ENCODE results near the gene TTC9B. TPM values are rescaled to one million over a fixed set of nuclear protein-coding genes. Genes with fewer than 3 reads are reported as not detected.
A peak's percentile ranks its signal among the peaks of the same experiment; 100 is the strongest.
"Not testable (repeated sequence)": the region's sequence is repeated elsewhere in the genome, so short reads cannot be mapped to it uniquely, and the experiment has no call there.

The TTC9B gene
- polyA plus RNA-seq, 3 donors from 2014 or later = not detected

DNA sequence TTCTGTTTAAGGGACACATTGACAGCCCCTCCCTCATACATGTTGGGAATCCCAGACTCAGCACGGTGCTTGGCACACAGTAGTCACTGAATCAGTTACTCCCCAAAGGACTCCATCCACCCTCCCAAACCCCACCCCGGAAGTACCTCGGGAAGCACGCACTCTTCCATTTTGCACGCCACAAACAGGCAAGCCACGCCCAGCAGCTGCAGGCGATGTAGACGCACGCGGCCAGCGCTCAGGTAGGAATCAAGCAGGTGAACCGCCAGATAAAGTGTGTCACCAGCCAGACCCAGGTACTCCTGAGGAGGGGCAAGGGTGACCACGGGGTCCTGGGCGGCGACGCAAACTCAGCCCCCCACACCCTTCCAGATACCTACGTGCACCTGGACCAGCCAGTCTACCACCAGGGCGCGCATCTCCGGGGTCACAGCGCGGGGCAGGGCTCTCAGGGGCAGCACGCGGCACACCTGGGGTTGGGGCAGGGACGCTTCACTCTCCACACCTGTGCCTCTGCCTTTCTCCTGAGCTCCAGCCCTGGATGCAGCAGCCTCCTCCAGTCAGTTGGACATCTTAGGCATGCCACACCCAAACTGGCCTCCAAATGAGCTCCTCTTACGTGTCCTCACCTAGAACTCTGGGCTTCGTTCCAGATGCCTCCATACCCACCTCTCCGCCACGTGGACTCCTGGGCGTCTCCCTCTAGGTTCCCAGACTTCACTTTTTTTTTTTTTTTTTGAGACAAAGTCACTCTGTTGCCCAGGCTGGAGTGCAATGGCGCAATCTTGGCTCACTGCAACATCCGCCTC lies 6.4 kb upstream of the TTC9B start:
- H3K27me3 Mint-ChIP-seq (ENCODE audit: low read depth in 3 of 3) = peaks cover 14 to 38% (median 25%) of the 10 kb centered on the region in 3 donors
- peaks cover 0 to 2% (median 0%) of the 10 kb centered on the region in 6 donors for H3K9me3 Mint-ChIP-seq
- peak overlapping the region in 1 of 5 donors; percentile 13 for H3K4me3 Mint-ChIP-seq

DNA sequence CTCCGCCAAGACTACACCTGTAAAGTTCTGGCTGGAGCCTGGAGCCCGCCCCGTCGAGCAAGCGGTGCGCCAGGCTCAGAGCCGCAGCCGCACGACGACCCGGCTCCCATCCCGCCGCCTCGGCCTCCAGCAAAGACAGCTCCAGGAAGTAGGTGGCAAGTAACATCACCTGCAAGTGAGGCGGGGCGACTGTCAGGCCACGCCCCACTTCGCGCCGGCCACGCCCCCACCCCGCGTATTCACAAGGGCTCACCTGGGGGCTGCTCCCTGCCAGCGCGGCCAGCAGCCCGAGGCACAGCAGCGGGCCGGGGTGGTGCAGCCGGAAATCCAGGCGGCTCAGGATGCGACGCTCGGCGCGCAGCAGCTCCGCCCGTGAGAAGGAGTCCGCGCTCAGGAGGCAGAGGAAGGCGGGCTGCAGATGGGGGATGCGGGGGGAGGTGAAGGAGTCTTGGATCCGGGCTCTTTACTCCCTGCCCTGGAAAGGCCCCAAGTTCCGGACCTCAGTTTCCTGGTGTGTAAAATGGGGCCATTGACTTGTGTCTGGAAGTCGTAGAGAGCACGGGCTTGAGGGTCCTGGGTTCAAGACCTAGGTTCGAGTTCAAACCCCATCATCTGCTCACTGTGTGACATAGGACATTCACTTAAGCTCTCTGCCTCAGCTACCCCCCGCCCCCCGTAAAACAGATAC lies 5.1 kb upstream of the TTC9B start:
- peaks cover 0 to 4% (median 0%) of the 10 kb centered on the region in 3 donors for H3K36me3 Mint-ChIP-seq
- H3K27ac Mint-ChIP-seq = no peak overlapping the region
- H3K27me3 Mint-ChIP-seq (ENCODE audit: low read depth in 3 of 3) = peaks cover 15 to 44% (median 25%) of the 10 kb centered on the region in 3 donors
- peaks cover 23 to 24% of the 10 kb centered on the region in 2 donors for H3K4me1 Mint-ChIP-seq
- H3K4me3 Mint-ChIP-seq = peak overlapping the region in 1 of 5 donors; percentile 33
- peak in 1 of 3 donors; percentile 15 for DNase-seq
- H3K9me3 Mint-ChIP-seq = peaks cover 0 to 2% (median 0%) of the 10 kb centered on the region in 6 donors

More for the DNA sequence above, 6.4 kb upstream of the TTC9B start:
- peaks cover 0 to 4% (median 0%) of the 10 kb centered on the region in 3 donors for H3K36me3 Mint-ChIP-seq
- no peak for DNase-seq
- peaks cover 23 to 24% of the 10 kb centered on the region in 2 donors for H3K4me1 Mint-ChIP-seq
- no peak overlapping the region for H3K27ac Mint-ChIP-seq

- peaks cover 18 to 44% (median 25%) of the 10 kb centered on the region in 3 donors for H3K27me3 Mint-ChIP-seq (ENCODE audit: low read depth in 3 of 3)
- H3K9me3 Mint-ChIP-seq = no peaks in the 10 kb centered on the region
- peaks cover 23 to 24% of the 10 kb centered on the region in 2 donors for H3K4me1 Mint-ChIP-seq
- H3K4me3 Mint-ChIP-seq = peak overlapping the region; percentile 9 to 64 (median 44)
- H3K27ac Mint-ChIP-seq = peak overlapping the region; percentile 1 to 72 (median 36)
- H3K36me3 Mint-ChIP-seq = peaks cover 0 to 4% (median 0%) of the 10 kb centered on the region in 3 donors
- DNase-seq = peak; percentile 81 to 85 (median 83)
Measured at GRCh38 chr19:40221858-40222619, 3.9 kb upstream of the TTC9B start.

GRCh38 chr19:40220674-40221073 lies 2.5 kb upstream of the TTC9B start:
- H3K4me3 Mint-ChIP-seq = no peak overlapping the region
- H3K27me3 Mint-ChIP-seq (ENCODE audit: low read depth in 3 of 3) = peaks cover 21 to 42% (median 32%) of the 10 kb centered on the region in 3 donors
- H3K4me1 Mint-ChIP-seq = peaks cover 13 to 19% of the 10 kb centered on the region in 2 donors
- no peak overlapping the region for H3K27ac Mint-ChIP-seq
- no peak for DNase-seq
- no peaks in the 10 kb centered on the region for H3K9me3 Mint-ChIP-seq
- peaks cover 0 to 4% (median 0%) of the 10 kb centered on the region in 3 donors for H3K36me3 Mint-ChIP-seq

- H3K27ac Mint-ChIP-seq = no peak overlapping the region
- no peaks in the 10 kb centered on the region for H3K9me3 Mint-ChIP-seq
- no peaks in the 10 kb centered on the region for H3K36me3 Mint-ChIP-seq
- H3K4me1 Mint-ChIP-seq = peaks cover 8 to 14% of the 10 kb centered on the region in 2 donors
- peaks cover 15 to 34% (median 27%) of the 10 kb centered on the region in 3 donors for H3K27me3 Mint-ChIP-seq (ENCODE audit: low read depth in 3 of 3)
- no peak for DNase-seq
- no peak overlapping the region for H3K4me3 Mint-ChIP-seq
Measured at GRCh38 chr19:40219721-40220276, 1.6 kb upstream of the TTC9B start.

DNA sequence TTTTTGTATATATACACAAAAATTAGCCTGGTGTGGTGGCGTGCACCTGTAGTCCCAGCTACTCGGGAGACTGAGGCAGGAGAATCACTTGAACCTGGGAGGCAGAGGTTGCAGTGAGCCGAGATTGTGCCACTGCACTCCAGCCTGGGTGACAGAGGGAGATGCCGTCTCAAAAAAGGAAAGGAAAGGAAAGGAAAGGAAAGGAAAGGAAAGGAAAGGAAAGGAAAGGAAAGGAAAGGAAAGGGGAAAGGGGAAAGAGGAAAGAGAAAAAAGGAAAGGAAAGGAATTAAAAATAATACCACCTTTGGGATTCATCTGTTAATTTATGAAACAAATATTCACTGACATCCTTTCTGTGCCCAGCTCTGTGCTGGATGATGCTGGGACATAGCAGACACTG lies 845 bp upstream of the TTC9B start:
- Mint-ChIP-seq H3K4me1 (peaks cover 8 to 11% of the 10 kb centered on the region in 2 donors), H3K27me3 (ENCODE audit: low read depth in 3 of 3) (peaks cover 15 to 29% (median 23%) of the 10 kb centered on the region in 3 donors)
- not testable (repeated sequence) for DNase-seq, H3K27ac Mint-ChIP-seq, H3K9me3 Mint-ChIP-seq, H3K36me3 Mint-ChIP-seq, H3K4me3 Mint-ChIP-seq

DNA sequence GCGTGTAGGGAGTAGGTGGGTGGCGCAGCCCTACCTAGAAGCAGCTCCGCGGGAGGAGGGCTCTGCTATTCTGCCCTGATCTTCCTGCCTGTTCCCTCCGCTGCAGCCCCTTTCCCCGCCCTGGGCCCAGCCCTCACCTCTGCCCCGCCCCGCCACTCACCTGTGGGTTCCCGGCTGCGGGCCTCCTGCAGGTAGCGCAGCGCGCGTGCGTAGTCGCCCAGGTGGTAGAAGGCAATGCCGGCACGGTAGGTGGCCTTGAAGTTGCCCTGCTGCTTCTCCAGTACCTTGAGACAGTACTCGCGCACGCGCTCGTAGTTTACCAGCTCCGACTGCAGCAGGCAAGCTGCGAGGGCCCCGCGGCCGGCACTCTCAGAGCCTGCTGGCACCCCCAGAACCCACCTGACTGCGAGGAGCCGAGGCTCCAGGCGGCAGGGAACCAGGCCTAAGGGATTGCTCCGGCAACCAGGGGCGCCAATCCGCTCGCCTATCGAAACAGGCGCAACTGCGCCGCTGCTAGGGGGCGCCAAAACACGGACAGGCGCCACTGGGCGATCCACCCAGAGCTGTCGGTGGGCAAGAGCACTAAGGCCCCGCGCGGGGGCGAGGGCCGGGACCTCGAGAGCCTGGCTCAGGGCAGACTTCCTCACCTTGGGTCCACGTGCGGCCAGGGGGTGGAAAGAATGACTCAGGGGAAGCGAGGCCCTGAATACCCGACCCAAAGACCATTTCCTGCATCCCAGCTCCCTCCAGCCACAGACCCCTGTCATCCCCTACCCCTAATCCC lies 965 bp downstream of the TTC9B start:
- H3K4me3 Mint-ChIP-seq = no peak overlapping the region
- no peaks in the 10 kb centered on the region for H3K9me3 Mint-ChIP-seq
- H3K27ac Mint-ChIP-seq = no peak overlapping the region
- peak in 1 of 3 donors; percentile 25 for DNase-seq
- peaks cover 0 to 4% (median 0%) of the 10 kb centered on the region in 3 donors for H3K36me3 Mint-ChIP-seq
- peaks cover 6 to 8% of the 10 kb centered on the region in 2 donors for H3K4me1 Mint-ChIP-seq
- peaks cover 15 to 24% (median 23%) of the 10 kb centered on the region in 3 donors for H3K27me3 Mint-ChIP-seq (ENCODE audit: low read depth in 3 of 3)

- Mint-ChIP-seq H3K4me3 (no peak overlapping the region), H3K4me1 (peaks cover under 1 to 4% of the 10 kb centered on the region in 2 donors), H3K36me3 (peaks cover 0 to 6% (median 0%) of the 10 kb centered on the region in 3 donors), H3K27me3 (ENCODE audit: low read depth in 3 of 3) (peaks cover 12 to 20% (median 19%) of the 10 kb centered on the region in 3 donors), H3K27ac (no peak overlapping the region), H3K9me3 (no peaks in the 10 kb centered on the region)
- no peak for DNase-seq
Measured at GRCh38 chr19:40216777-40217026, 1.5 kb downstream of the TTC9B start.

- Mint-ChIP-seq H3K27ac (no peak overlapping the region), H3K4me3 (peak overlapping the region in 1 of 5 donors; percentile 45)
- DNase-seq = no peak
Measured at GRCh38 chr19:40216013-40216776, 2.0 kb downstream of the TTC9B start.

GRCh38 chr19:40214936-40215335 lies 3.2 kb downstream of the TTC9B start:
- Mint-ChIP-seq H3K27me3 (ENCODE audit: low read depth in 3 of 3) (peaks cover 11 to 17% (median 14%) of the 10 kb centered on the region in 3 donors), H3K4me1 (peaks cover 0 to 4% of the 10 kb centered on the region in 2 donors), H3K36me3 (peaks cover 4 to 10% (median 6%) of the 10 kb centered on the region in 3 donors), H3K9me3 (no peaks in the 10 kb centered on the region), H3K27ac (no peak overlapping the region), H3K4me3 (no peak overlapping the region)
- DNase-seq = no peak

More at GRCh38 chr19:40216013-40216776, 2.0 kb downstream of the TTC9B start:
- Mint-ChIP-seq H3K27me3 (ENCODE audit: low read depth in 3 of 3) (peaks cover 12 to 20% (median 18%) of the 10 kb centered on the region in 3 donors), H3K4me1 (peaks cover 0 to 4% of the 10 kb centered on the region in 2 donors), H3K36me3 (peaks cover 0 to 6% (median 4%) of the 10 kb centered on the region in 3 donors), H3K9me3 (no peaks in the 10 kb centered on the region)

- DNase-seq = no peak
- Mint-ChIP-seq H3K4me3 (no peak overlapping the region), H3K4me1 (peaks cover 0 to 4% of the 10 kb centered on the region in 2 donors), H3K27ac (no peak overlapping the region), H3K36me3 (peaks cover 4 to 12% (median 10%) of the 10 kb centered on the region in 3 donors), H3K9me3 (no peaks in the 10 kb centered on the region), H3K27me3 (ENCODE audit: low read depth in 3 of 3) (peaks cover 8 to 12% (median 12%) of the 10 kb centered on the region in 3 donors)
Measured at GRCh38 chr19:40213882-40214570, 4.2 kb downstream of the TTC9B start.

Data from immature natural killer cell (primary cell).